Medulla oblongata (tissue), 1 donor: Measurements from ENCODE around the gene MRTFA.

Source experiments
- DNase-seq: peaks from one replicate; pipeline ENCODE4 v3.0.0-alpha.2; 2015; ENCODE audit errors: extremely low spot score

MRTFA gene

DNA sequence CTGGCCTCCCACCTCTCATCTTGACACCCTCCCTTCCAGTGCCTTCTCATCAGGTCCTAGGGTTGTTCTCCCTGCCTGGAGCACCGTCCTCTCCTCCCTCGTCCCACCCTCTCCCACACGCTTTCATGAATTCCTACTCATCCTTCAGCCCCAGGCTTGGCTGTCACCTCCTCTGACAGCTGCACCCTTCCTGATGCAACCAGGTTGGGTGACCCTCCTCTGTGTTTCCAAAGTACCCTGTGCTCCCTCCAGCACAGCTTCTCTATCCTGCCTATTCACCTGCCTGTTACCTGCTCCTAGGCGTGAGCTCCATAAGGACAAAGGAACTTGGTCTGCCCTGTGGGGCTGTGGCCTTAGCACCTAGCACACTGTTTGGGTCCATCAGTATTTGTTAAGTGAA is 207.7 kb downstream of the MRTFA start:
- DNase-seq = no peak

DNA sequence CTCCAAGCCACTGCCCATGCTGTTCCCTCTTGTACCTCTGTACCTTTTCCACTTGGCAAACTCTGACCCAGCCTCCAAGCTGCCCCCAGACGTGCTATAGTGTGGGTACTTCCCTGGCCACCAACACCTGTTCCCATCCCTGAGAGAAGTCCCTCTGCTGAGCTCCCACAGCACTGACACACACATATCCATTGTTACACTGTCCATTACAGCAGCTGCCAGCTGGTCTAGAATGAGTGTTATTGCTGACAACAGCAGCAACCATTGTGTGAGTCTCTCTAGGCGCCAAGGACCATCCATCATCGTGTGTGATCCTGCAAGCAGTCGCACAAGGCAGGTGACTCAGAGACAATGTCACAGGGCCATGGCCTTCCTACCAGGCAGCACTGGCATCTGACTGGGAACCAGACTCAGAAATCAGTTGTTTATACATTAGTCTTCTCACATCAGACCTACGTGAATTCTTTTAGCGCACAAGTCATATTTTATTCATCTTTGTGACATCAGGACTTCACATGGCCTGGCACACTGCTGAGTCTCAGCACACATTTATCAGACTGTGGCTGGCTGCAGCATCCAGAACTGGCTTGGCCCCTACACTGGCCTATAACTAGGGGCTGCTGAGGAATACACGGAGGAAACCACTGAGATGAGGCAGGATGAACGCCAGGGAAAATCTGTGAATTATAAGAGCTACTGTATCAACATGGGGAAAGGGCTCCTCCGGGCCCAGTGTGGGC is 209.8 kb downstream of the MRTFA start:
- DNase-seq = peak; percentile 98

DNA sequence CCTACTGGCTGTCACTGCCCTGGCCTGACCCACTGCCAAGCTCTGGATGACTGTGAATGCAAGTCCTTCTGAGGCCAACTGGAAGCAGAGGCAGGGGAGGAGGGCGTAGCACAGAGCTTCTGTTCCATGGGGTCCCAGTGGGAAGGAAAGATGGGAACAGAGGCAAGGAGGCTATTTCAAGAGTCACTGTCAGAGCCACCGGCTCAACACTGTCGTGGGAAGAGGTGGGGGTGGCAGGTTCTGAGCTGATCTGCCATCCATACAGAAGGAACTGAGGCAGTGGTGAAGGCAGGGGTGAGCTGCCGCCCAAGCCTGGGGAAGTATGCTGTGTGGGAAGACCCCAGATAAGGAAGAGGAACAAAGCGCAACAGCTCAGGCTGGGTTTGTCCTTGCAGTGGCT is 211.4 kb downstream of the MRTFA start:
- DNase-seq = no peak

DNA sequence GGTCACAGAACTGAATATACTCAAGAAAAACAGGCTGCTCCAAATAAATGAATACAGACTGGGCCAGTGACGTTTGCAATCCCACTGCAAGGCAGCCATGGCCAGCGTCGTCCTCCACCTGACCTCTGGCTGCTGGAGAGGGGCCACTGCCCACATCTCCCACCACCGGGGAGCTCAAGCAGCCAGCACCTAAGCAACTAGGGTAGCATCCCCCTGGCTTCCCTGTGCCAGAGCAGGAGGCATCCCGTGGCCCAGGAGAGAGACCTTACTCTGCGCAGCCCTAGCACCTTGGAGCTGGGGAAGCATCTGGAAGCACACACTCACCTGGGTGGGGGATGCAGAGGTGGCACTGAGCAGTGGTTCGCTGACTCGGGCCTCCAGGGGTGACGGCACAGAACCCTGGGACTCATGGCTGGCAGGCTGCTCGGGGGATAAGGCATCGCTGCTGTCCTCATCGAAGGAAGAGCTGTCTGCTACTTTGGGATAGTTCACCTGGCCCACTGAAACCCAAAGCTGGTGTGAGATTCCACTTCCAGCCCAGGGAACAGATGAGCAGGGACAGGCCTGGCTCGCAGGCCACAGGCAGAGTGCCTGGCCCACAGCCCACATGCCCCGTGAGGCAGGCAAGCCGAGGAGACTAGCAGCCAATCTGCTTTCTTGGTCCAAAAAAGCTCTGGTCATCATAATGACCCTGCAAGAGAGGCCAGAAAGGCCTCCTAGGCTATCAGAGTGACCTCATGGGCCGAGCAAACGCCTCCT is 212.5 kb downstream of the MRTFA start:
- DNase-seq = no peak

DNA sequence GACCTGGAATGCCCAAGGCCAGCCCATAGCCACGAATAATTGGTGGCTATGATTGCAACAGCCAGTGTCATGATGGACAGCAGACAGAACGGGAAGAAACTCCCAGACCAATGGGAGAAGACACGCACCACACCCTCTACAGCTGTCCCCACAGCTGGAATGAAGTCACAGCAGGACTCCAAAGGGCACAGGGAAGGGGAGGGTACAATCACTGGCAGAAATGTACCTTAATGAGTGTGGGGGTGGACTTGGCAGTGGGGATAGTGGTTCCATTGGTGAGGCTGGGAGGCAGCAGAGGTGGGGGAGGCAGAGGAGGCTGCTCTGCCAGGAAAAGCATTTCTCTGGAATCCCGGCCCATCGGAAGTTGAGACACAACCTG is 213.2 kb downstream of the MRTFA start:
- no peak for DNase-seq

DNA sequence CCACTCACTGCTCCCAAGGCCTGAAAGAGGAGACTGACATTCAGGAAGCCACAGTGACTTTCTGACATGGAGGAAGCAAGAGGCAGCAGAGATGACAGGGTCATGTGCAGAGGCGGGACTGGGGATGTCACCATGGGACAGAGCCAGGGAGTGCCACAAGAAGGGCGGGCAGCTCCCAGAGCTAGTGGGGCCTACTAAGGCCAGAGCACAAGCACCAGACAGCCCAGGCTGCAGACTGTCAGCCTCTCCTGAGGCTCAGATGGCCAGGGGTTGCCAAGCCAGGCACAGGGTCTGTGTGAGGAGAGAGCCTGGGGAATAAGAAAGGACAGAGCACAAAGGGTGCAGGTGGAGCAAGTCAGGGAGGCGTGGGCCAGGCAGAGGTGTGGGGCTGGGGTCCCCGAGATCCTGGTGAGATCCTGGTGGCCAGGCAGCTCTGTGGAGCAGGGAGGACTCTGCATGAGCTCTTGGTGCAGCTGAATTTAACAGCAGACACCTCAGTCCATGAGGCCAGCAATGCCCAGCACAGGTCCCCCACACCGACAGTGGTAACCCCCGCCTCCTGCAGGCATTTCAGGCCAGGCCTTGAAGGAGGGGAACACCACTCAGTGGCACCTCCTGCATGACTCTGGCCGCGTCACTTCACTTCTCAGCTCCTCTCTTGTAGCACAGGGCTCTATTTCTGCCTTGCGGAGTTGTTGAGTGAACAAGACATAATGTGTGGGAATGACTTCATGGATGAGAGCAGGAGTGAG is 213.8 kb downstream of the MRTFA start:
- DNase-seq = peak; percentile 35

DNA sequence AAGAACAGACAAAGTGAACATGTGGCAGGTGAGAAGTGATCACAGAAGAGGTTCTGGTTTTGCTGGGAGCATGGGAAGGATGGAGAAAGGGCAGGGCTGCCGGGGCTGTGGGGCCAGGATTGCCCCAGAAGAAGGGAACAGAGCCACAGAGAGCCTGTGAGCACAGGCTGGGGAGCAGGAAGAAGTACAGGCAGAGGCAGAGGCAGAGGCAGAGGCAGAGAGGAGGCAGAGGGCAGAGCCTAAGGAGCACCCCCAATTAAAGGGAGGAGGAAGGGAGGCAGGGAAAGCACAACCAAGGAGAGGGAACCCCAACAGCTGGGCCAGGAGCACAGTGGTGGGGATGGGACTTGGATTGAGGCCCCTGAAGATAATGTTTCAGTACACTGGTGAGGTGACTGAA is 214.6 kb downstream of the MRTFA start:
- no peak for DNase-seq

DNA sequence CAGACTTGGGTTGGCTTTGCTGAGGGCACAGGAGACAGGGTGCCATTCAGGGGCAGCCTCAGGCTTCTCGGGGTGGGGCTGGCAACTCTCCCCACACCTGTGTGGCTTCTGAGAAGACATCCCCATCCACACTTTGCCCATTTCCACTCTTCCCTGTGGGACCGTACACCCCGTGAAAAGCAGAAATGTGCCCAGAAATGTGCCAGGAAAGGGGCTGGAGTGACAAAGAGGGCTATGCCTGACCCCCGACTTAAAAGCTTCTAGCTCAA is 215.5 kb downstream of the MRTFA start:
- DNase-seq = no peak

DNA sequence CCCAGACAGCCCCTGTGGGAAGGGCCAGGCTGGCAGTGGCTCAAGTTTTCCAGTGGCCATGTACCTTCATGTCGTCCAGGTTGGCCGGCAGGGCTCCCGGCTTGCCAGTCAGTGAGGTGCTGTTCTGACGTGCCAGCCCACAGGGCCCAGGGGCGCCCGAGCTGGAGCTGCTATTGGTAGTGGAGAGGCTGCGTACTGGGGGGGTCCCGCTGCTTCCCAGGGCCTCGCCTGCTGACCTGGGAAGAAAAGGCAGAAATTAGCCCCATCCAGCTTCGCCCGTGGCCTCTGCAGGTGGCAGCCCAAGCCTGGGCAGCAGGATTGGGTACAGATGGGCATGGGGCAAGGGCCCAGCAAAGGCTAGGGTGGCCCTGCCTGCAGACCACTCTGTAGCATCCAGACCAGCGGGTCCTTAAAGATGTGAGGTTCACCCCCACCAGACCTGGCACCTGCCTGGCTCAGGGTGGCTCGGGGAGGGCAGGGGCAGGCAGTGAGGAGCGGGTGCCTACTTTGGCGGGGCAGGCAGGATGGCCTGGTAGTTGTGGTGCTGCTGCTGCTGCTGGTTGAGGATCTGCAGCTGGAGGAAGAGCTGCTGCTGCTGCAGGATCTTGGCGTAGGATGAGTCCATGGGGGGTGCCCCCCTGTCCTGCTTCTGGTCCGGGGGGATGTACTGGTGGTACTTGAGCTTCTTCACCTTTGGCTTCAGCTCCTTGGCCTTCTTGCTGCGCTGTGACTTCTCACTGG is 216.0 kb downstream of the MRTFA start:
- DNase-seq = no peak

DNA sequence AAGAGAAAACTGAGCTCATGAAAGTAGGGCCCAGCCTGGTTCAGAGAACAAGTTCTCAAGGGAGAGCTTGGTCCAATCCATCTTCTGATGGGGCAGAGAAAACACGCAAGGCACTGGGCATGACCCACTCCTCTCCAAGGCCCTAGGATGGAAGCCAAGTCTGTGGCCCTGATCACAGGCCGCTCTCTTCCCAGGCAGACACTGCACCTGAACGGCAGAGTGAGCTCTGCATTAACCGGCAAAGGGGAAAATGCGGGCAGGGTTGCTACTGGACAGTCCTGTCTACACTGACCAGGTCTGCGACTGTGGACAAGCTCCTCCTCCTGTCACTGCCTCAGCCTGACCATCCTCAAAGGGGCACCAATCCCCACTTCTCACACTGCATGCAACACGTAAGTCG is 216.8 kb downstream of the MRTFA start:
- DNase-seq = no peak

DNA sequence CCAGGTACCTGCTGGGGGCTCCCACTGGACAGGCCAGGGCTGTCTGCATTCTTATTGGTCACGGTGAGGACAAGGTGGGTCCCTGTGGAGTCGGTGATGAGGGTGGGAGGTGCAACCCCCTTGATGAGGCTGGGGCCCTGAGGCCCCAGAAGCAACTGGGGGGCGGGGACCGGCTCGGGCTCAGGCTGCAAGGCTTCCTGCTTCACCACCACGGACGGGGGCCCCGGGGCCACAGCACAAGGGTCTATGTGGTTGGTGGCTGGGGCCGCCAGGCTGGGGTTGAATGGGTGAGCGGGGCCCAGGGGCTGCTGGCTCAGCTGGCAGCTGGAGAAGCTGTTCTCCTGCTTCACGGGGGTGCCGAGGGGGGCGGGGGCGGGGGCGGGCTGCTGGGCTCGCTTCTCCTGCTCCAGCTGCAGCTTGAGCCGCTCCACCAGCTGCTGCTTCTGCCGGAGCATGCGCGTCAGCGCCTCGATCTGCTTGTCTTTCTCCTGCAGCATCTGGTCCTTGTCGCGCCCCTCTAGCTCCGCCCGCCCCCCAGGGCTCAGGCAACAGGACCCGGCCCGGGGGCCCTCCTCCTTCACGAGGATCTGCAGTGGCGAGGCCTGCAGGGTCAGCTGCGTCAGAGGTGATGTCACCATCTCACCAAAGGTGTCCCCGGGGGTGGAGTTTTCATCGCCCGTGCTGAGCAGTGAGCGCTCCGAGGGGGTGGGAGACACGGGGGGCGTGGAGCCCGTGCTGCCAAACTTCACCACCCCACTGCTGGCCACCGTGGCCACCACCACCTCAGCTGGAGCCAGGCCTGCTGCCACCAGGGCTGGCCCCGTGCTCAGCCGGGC is 217.9 kb downstream of the MRTFA start:
- no peak for DNase-seq

DNA sequence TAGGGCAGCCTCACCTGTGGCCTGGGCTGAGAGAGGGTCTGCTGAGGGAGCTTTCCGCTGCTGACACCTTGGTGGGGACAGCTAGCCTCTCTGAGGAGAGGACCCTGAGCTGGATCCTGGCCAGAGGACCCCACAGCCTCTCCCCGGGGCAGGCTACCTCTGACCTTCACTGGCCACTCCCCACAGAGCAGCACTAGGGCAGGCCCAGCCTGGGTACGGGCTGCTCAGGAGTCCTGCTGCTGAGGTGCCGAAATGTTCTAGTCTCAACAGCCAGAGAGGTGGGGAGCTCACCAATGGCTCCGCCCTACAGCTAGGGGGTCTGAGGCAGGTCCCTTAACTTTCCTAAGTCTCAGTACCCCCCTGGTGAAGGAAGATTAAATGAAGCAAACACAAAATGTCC is 218.6 kb downstream of the MRTFA start:
- DNase-seq = no peak

DNA sequence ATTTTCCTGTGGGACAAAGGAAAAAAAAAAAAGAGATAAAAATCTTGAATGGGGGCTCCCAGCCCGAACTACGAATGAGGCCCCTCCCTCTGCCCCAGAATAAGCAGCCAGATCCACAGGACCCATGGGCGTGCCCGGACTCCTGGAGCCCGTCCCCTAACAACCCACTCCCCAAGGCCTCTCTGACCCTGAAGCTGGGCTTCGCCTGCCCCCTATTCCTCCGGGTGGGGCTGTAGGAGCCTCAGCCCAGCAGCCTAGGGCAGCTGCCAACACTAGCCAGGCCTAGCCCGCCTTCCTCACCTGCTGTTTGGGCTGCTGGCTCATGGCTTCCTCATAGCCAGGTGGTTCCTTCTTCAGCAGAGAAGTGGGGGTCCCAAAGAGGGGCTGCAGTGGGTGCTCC is 219.5 kb downstream of the MRTFA start:
- DNase-seq = no peak

DNA sequence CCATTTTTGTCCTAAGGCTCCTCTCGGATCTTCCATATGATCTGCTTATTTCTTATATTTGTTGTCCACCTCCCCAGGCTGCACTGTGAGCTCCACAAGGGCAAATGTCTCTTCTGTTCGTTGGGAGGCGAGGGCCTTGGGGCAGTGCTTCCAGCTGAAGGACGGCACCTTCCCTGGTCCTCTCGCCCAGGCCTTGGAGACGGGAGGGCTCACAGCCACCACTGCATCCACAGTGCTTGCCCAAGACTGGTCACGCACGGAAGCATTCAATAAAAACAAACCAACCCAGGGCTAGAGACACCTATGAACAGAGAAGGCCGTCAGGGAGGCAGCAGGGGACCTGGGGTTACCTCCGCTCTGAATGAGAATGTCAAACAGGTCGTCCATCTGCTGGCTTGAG is 219.9 kb downstream of the MRTFA start:
- DNase-seq = no peak

DNA sequence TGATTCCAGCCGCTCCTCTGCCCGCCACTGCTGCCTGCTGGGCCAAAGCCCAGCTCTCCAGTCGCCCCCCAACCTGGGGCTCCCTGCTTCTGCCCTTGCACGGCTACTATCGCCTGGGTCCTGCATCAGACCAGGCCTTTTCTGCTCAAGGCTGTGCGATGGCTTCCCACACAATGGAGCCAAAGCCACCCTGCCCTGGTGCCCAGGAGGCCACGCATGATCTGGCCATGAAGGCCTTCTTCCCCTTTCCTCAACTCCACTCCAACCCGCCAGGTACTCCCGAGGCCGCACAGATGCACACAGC is 220.3 kb downstream of the MRTFA start:
- no peak for DNase-seq

DNA sequence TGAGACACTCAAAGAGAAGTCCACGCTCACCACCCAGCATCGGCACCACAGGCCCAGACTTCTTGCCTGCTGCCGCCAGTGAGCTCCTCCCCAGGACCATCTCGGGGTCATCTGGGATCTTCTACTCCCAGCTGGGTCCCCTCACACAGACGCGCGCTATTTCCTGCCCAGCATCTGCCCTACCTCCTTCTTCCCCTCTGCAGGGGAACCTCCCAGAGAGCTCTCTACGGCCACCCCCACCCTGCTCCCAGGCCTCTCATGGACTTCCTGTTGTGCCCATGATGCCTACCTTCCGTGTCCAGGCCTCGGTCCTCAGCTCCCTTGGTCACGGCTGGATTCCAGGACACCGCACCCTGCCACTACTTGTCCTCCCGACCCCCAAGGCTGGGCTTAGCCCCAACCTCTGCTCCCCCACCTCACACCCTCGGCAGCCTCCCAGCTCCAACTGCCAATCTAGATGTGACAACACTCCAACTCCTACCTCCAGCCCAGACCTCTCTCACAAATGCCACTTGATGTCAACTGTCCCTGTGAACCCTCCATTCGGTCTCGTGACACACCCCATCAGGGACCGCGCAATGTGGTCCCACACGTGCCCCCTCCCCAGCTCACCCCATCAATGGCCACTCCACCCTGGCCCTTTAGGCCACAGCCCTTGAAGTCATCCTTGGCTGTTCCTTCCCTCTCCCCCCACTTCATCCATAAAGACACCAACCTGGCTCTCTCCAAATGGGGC is 220.8 kb downstream of the MRTFA start:
- DNase-seq = no peak

DNA sequence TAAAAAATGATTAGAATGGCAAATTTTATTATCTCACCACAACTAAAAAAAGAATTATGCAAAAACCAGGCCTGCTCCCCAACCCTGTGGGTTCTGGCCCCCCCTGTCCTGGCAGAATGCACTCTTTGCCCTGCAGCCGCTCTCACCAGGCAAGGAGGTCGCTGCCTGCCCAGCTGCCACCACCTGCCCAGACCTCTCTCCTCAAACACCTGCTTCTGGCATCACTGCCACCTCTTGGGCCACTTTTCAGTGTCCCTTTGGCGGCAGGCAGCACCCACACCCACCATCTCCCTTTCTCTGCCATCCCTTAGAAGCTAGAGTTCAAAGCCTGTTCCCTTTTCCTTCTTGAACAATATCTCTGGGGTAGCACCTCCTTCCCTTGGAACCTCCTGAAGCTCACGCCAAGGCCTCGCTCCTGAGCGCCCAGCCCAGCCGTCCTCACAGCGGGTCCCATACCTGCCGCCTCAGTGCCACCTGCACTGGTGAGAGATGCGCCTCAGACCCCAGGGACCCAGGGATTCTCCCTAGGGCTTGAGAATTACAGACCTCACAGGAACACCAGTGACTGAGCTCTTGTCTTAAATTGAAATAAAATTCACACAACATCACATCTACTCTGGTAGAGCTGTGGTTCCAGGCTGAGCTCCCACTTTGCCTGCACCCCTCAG is 221.5 kb downstream of the MRTFA start:
- no peak for DNase-seq

DNA sequence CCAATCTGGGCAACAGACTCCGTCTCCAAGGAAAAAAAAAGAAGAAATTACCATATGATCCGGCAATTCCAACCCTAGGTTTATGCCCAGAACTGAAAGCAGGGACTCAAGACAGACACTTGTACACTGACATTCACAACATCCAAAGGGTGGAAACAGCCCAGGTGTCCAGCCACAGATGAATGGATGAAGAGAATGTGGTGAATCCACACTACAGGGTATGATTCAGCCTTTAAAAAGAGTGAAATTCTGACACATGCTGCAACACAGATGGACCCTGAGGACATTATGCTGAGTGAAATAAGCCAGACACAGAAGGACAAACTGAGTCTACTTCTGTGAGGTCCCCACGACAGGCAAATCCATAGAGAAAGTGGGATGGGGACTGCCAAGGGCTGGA is 222.2 kb downstream of the MRTFA start:
- peak; percentile 43 for DNase-seq

DNA sequence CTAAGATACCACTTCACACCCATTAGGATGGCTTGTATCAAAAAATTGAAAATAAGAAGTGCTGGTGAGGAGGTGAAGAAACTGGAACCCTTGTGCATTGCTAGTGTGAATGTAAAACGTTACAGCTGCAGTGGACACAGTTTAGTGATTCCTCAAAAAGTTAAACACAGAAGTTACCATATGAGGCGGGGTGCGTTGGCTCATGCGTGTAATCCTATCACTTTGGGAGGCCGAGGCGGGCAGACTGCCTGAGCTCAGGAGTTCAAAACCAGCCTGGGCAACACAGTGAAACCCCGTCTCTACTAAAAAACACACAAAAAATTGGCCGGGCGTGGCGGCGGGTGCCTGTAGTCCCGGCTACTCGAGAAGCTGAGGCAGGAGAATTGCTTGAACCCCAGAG is 222.6 kb downstream of the MRTFA start:
- no peak for DNase-seq

DNA sequence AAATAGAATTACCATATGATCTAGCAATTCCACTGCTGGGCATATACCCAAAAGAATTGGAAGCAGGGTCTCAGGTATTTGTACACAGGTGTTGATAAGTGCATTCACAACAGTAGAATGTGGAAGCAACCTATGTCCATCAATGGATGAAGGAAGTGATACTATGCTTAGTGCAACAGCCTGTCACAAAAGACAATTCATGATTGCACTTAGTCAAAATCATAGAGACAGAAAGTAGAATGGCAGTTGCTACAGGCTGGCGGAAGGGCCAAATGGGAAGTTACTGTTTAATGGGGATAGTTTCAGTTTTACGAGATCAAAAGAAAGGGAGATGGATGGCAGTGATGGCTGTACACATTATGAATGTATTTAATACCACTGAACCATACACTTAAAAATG is 224.1 kb downstream of the MRTFA start:
- DNase-seq = peak; percentile 55

DNA sequence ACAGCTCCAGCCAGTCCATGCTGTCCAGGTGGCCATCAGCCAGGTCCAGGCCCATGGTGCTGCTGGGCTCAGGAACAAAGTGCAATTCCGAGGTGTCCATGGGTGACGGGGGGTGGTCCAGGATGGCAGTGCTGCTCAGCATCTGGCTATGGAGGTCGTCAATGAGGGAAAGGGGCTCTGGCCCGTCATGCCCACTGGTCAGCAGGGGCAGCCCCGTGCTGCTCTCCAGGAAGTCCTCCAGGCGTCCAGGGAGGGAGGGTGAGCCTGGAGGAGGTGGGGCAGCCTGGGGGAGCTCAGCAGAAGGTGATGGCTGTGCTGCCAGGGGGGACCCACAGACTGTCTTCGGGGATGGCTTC is 225.0 kb downstream of the MRTFA start:
- DNase-seq = no peak
